ENCODE results near the gene GLCE.

GLCE gene

GRCh38 chr15:69194854-69195253 lies 34.4 kb downstream of the GLCE start:
- Histone ChIP-seq H3K9ac (ENCODE audit: low read length) (no peak overlapping the region), H3K27me3 (ENCODE audit: low read length) (no peaks in the 10 kb centered on the region), H3K27ac (ENCODE audit: low read depth, low read length) (no peak overlapping the region), H3K79me2 (ENCODE audit: insufficient read depth, low read length) (no peaks in the 10 kb centered on the region), H2AFZ (ENCODE audit: low read depth, low read length, severe bottlenecking) (no peak overlapping the region), H3K9me2 (replicated peaks; ENCODE audit: insufficient read depth, low read length) (no peaks in the 10 kb centered on the region), H3F3A (ENCODE audit: insufficient read depth) (no peaks in the 10 kb centered on the region), H3K4me3 (ENCODE audit: insufficient read depth, low read length, poor library complexity, severe bottlenecking) (no peak overlapping the region), H3K36me3 (ENCODE audit: low read length) (no peaks in the 10 kb centered on the region), H3K4me2 (ENCODE audit: low read depth, low read length, poor library complexity, severe bottlenecking) (no peak overlapping the region), H3K9me3 (ENCODE audit: insufficient read depth, low read length) (no peaks in the 10 kb centered on the region), H4K20me1 (ENCODE audit: low read depth, low read length) (no peaks in the 10 kb centered on the region)
- TF ChIP-seq CTCF (IDR thresholded peaks at IDR 0.05; ENCODE audit: insufficient read depth, low read length, poor library complexity, severe bottlenecking), result no peak
- no peak for TF ChIP-seq EZH2phosphoT487 (conservative IDR thresholded peaks at IDR 0.05; ENCODE audit: low read length)

DNA sequence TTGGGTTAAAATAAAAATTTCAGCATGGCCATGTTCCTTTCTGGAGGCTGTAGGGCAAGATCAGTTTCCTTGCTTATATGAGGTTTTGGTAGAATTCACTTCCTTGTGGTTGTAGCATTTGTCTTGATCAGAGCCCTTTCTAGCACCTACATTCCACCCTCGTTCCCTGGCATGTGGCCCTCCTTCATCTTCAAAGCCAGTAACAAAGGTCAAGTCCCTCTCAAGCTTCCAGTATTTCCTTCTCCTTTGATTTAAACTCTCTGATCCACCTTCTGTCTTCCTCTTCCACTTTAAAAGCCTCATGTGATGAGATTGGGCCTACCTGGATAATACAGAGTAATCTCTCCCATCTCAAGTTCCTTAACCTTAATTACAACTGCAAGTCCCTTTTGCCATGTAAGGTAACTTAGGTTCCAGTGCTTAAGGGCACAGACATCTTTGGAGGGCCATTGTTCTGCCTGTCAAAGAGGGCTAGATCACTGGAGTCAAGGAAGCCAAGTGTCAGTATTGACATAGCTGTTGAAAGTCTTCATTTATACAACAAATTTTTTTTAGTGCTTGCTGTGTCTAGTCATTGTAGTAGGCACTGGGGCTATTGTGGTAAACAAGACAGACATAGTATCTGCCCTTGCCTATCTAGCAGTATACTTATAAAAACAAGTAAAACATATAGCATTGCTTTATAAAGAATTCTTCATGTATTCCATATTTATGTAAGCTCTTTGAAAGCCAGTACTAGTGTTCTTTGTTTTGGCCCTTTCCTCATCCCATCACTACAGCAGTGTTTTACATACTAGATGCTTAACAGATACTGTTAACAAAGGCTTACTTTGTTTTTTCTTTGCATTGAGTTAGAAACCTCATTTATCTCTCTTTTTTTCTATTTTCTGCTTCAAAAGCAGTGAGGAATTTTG lies 40.7 kb downstream of the GLCE start:
- H3K27me3 ChIP-seq (ENCODE audit: low read length), result no peaks in the 10 kb centered on the region
- H3K27ac ChIP-seq (ENCODE audit: low read depth, low read length), result no peak overlapping the region
- H3K9ac ChIP-seq (ENCODE audit: low read length), result no peak overlapping the region
- no peaks in the 10 kb centered on the region for H4K20me1 ChIP-seq (ENCODE audit: low read depth, low read length)
- no peak overlapping the region for H3K4me2 ChIP-seq (ENCODE audit: low read depth, low read length, poor library complexity, severe bottlenecking)
- no peaks in the 10 kb centered on the region for H3K9me2 ChIP-seq (replicated peaks; ENCODE audit: insufficient read depth, low read length)
- no peaks in the 10 kb centered on the region for H3K36me3 ChIP-seq (ENCODE audit: low read length)
- H3F3A ChIP-seq (ENCODE audit: insufficient read depth), result no peaks in the 10 kb centered on the region
- no peak for TF ChIP-seq CTCF (IDR thresholded peaks at IDR 0.05; ENCODE audit: insufficient read depth, low read length, poor library complexity, severe bottlenecking)
- no peaks in the 10 kb centered on the region for H3K9me3 ChIP-seq (ENCODE audit: insufficient read depth, low read length)
- no peaks in the 10 kb centered on the region for H3K79me2 ChIP-seq (ENCODE audit: insufficient read depth, low read length)
- no peak overlapping the region for H2AFZ ChIP-seq (ENCODE audit: low read depth, low read length, severe bottlenecking)
- H3K4me3 ChIP-seq (ENCODE audit: insufficient read depth, low read length, poor library complexity, severe bottlenecking), result no peak overlapping the region

DNA sequence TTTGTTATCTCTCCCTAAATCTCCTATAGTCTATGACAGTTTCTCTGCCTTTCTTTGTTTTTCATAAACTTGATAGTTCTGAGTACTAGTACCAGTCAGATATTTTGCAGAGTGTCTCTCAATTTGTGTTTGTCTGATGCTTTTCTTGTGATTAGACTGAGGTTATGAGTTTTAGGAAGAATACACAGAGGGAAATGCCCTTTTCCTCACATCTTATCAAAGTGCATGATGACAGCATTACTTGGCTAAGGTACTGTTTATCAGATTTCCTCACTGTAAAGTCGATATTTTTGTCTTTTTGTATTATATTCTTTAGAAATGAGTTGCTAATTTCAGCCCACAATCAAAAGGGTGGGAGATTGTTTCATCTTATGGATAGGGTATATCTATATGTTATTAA lies 45.6 kb downstream of the GLCE start:
- TF ChIP-seq EZH2phosphoT487 (conservative IDR thresholded peaks at IDR 0.05; ENCODE audit: low read length), result no peak
- TF ChIP-seq CTCF (IDR thresholded peaks at IDR 0.05; ENCODE audit: insufficient read depth, low read length, poor library complexity, severe bottlenecking), result no peak
- no peaks in the 10 kb centered on the region for H3K9me3 ChIP-seq (ENCODE audit: insufficient read depth, low read length)
- H3K36me3 ChIP-seq (ENCODE audit: low read length), result no peaks in the 10 kb centered on the region
- no peak overlapping the region for H3K4me3 ChIP-seq (ENCODE audit: insufficient read depth, low read length, poor library complexity, severe bottlenecking)
- no peaks in the 10 kb centered on the region for H3K9me2 ChIP-seq (replicated peaks; ENCODE audit: insufficient read depth, low read length)
- no peaks in the 10 kb centered on the region for H3K27me3 ChIP-seq (ENCODE audit: low read length)
- no peak overlapping the region for H3K9ac ChIP-seq (ENCODE audit: low read length)
- H2AFZ ChIP-seq (ENCODE audit: low read depth, low read length, severe bottlenecking), result no peak overlapping the region
- H3K27ac ChIP-seq (ENCODE audit: low read depth, low read length), result no peak overlapping the region
- no peaks in the 10 kb centered on the region for H3K79me2 ChIP-seq (ENCODE audit: insufficient read depth, low read length)
- no peaks in the 10 kb centered on the region for H3F3A ChIP-seq (ENCODE audit: insufficient read depth)
- no peaks in the 10 kb centered on the region for H4K20me1 ChIP-seq (ENCODE audit: low read depth, low read length)
- H3K4me2 ChIP-seq (ENCODE audit: low read depth, low read length, poor library complexity, severe bottlenecking), result no peak overlapping the region

Data from SU-DHL-6 (cell line).